Urothelium cell line (cell line): ENCODE results near the gene PPP6C.
"Not testable (repeated sequence)": the region's sequence is repeated elsewhere in the genome, so short reads cannot be mapped to it uniquely, and the experiment has no call there.

ENCODE experiments used
- DNase-seq: peaks from one replicate; pipeline ENCODE4 v3.0.0; 2011; ENCODE audit warnings: low spot score, mixed read lengths
- FAIRE-seq: peaks from 2 replicates; lab custom pipeline; 2011; peaks lifted over from hg19 to GRCh38; lab: Jason Lieb, UNC

The PPP6C gene

DNA sequence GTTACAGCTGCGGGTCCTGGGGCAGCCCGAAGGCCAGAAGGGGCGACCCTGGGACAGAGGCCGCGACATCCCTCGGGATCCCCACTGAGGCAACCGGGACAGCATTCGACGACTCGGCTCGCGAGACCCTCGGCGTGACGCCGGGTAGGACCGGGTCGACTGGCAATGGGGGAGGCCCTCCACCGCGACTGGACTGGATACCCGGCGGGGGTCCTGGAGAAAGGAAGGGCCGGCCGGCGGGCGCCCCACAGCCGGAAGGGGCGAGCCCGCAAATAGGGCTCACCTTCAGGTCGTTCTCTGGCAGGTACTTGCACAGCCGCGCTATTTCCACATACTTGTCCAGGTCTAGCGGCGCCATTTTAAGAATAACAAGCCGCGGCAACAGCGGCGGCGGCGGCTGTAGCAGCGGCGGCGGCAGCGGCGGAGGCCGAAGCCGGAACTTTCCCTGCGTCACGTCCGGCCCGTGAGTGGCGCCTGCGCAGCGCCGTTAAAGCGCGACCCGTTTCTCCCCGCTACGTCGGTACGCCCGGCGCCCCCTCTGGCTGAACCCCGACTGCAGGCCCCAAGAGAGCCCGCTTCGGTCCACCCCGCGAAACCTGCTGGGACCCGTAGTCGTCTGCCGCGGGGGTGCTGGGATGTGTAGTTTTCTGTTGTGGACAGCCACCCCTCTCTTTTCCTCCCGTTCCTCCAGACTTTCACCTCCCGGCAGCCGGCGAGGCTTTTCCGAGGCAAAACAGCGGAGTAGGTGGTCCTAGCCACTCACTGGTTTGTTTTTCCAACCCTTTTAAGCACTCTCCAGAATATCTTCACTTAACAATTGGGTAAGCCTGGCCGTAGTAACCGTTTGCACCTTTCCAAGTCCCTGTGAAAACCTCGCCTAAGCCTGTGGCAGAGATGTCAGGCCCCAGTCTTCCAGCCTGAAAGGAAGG lies at the start of gene PPP6C:
TSS of gene PPP6C (minus strand) at position 443 of the 929 bp plus-strand sequence. CDS start at position 358, 85 bp downstream.
- FAIRE-seq = no peak
- peak; percentile 95 for DNase-seq

GRCh38 chr9:125238915-125239446 lies 49.4 kb upstream of the PPP6C start:
- FAIRE-seq (no peak), DNase-seq (no peak)

GRCh38 chr9:125238127-125238914 lies 48.7 kb upstream of the PPP6C start:
- no peak for DNase-seq
- FAIRE-seq = no peak

GRCh38 chr9:125236520-125237159 lies 47.0 kb upstream of the PPP6C start:
- FAIRE-seq, DNase-seq: not testable (repeated sequence)

GRCh38 chr9:125235804-125236519 lies 46.4 kb upstream of the PPP6C start:
- no peak for DNase-seq
- FAIRE-seq = no peak

DNA sequence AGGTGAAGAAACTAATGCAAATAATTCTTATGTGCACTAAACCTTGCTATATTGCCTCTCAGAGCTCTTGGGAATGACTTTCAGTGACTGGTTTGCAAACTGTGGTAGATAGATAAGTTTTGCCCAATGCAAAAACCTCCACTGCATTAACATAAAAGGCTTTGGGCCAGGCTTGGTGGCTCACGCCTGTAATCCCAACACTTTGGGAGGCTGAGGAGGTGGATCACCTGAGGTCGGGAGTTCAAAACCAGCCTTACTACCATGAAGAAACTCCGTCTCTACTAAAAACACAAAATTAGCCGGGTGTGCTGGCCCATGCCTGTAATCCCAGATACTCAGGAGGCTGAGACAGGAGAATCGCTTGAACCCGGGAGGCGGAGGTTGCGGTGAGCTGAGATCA lies 44.5 kb upstream of the PPP6C start:
- not testable (repeated sequence) for DNase-seq, FAIRE-seq

DNA sequence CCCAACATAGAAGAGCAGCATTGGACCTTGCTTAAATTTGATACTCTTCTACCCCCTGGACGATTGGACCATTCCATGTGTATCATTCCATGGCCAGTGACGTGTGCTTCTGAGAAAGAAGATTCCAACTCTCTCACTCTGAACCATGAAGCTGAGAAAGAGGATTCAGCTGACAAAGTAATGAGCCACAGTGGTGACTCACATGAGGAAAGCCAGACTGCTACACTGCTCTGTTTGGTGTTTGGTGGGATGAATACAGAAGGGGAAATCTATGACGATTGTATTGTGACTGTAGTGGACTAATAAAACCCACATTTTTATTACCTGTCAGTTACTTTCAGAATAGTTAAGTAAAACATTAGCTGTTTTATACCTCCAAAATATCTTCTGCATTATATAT lies 44.1 kb upstream of the PPP6C start:
- FAIRE-seq (no peak), DNase-seq (no peak)

- no peak for FAIRE-seq
- no peak for DNase-seq
Observed at GRCh38 chr9:125227761-125228160, 38.2 kb upstream of the PPP6C start.

GRCh38 chr9:125224858-125225257 lies 35.3 kb upstream of the PPP6C start:
- FAIRE-seq, DNase-seq: not testable (repeated sequence)

- DNase-seq = no peak
- FAIRE-seq = no peak
Observed at GRCh38 chr9:125218621-125219020, 29.0 kb upstream of the PPP6C start.

GRCh38 chr9:125214186-125214585 lies 24.6 kb upstream of the PPP6C start:
- DNase-seq (no peak), FAIRE-seq (no peak)

DNA sequence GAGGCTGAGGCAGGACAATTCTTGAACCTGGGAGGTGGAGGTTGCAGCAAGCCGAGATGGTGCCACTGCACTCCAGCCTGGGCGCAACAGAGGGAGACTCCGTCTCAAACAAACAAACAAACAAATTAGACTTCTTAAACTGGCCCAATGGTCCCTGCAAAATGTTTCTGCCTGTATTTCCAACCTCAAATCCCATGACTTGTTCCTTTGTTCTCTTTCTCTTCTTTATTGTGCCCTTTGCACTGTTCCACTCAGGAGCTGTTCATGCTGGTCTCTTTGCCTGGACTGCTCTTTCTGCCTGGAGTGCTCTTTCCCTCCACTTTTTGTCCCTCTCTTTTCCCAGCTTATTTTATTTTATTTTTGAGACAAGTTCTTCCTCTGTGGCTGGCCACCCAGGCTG lies 14.9 kb upstream of the PPP6C start:
- DNase-seq (no peak), FAIRE-seq (no peak)

DNA sequence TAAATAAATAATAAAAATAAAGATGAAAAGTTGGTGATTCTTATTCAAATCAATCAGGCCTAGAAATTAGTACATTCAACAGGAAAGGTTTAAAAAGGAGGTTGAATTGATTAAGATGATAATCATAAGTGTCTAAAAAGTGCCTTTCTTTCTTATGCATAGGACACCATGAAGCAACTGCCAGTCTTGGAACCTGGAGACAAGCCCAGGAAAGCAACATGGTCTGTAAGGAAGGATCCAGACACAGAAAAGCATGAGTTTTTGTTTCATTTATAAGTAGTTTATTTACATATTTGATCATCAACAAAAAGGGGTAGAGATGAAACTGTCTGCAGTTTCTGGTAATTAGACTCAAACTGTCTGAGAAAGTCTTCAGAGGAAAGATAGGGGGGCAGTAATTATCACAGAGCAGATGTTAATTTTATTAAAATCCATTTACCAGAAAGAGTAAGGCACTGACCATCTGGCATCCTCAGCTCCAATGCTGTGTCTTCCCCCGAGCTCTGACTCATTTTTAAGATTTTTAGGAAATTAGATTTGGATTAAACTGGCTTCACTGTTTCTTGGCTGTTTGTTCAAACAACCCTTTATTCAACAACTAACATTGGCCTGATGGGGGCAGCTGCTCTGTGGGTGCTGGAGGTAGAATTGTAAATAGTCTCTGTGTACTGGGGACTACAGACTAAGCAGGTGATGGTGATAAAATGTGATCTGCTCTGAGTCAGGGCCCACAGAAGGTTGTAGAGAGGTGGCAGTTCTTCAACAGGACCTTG lies 13.4 kb upstream of the PPP6C start:
- FAIRE-seq (no peak), DNase-seq (no peak)

DNA sequence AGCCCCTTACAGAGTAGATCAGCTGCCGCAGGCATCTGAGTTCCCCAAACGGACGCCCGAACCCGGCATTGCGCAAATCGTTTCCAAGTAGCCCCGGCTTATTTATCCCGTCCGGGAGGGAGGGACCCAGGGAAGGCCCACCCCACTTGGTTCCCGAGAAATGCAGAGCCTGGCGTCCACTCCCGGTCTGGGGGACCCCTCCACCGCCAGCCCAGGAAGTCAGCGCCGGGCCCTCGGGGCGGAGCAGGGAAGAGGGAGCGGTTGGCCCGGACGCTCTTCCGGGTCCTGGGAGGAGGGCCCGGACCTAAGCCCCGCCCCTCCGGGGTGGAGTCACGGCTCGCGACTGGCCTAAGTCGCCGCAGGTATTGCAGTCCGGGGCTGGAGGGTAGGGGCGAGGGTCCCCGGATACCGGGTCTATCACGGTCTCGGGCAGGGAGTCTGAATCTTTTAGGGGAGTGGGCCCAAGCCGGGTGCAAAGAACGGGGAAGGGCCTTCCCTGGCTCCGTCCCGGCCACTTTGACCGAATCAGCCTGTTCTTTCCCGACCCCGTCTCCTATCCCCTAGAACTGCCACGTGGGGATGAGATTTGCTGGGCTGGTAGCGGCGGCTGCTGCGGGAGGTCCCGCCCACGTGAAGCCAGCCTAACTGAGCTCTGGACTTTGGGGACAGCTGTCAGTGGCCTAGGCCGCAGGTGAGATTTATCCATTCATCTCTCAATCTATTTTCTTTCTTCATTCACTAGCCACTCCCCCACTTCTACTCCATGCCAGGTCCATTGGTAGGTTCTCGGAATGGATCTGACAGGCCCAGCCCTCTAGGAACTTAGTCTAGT lies 10.8 kb upstream of the PPP6C start, which contains the start of gene RABEPK:
TSS of gene RABEPK (plus strand) at position 327 of the 832 bp plus-strand sequence. CDS start 2,472 bp downstream, outside the sequence.
- FAIRE-seq (no peak), DNase-seq (peak; percentile 97)

GRCh38 chr9:125195591-125195990 lies 6.0 kb upstream of the PPP6C start:
- not testable (repeated sequence) for DNase-seq, FAIRE-seq

- not testable (repeated sequence) for FAIRE-seq, DNase-seq
Observed at GRCh38 chr9:125194466-125194865, 4.9 kb upstream of the PPP6C start.

DNA sequence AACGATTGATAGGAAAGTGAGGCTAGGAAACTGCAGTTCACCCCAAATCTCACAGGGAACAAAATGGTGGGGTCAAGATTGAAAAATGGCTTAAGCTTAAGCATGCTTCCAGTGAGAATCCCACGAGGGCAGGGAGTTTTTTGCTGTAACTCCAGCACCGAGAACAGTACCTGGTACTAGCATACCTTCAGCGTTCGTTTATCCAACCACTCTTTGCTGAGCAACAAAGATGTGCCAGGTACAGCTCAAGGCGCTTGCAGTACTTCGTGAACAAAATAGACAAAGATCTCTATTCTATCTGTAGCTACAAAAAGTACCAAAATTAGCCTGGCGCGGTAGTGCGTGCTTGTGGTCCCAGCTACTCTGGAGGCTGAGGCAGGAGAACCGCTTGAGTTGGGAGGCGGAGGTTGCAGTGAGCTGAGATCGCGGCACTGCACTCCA lies 778 bp upstream of the PPP6C start:
- no peak for DNase-seq
- FAIRE-seq = no peak

DNA sequence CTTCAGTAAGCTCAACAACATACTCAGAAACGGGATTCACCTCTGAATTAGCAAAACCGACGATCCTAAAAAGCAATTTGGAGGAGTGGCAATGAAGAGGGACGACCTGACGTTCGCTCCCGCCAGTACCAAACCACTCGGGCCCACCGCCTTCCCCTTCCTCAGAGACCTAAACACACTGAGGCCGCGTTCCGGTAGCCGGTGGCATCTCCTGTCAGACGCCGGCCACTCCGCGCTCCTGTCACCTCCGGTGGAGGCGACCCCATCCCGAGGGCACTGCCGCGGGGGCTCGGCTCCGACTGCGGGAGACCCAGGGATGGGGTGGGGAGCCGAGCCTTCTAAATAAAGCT lies 617 bp downstream of the PPP6C start:
- FAIRE-seq (no peak), DNase-seq (peak; percentile 10)
